HG03558 (cell line): ENCODE measurements around the gene DCPS.
A peak's percentile ranks its signal among the peaks of the same experiment; 100 is the strongest.
"Not testable (repeated sequence)": the region's sequence is repeated elsewhere in the genome, so short reads cannot be mapped to it uniquely, and the experiment has no call there.

Source experiments
- ATAC-seq: cut with Tn5 transposase; IDR thresholded peaks from one replicate; pipeline ENCODE4 v1.9.1; 2021; ENCODE audit warnings: moderate number of reproducible peaks; ENCODE audit not compliant: unreplicated experiment; ENCODE audit errors: extremely low read depth

Gene DCPS

DNA sequence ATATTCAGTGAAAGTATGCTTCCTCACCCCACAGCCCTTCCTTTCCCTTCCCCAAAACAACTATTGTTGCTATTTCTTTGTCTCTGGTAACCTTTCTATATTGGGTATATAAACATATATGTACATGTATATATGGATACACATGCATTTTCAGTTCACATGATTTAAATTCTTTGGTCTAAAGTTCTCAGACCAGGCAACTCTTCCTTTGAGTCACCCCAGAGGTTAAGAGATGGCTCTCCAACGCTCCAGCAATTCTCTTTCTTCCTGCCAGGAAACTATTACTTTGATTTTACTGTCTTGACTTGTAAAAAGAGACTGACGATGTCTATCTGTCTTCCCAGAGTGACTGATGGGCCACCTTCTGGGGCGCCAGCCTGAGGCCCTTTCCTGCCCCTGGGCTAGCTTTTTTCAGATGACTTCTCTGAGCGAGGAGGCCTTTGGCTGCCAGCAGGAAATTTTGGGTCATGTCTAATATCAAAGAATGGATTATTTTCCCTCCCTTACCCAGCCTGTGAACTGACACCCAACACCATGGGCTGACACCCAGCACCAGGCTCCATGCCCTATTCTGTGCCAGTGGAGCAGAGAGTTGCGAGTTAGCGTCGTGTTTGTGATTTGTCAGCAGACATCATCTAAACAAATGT is 37.2 kb downstream of the DCPS start:
- ATAC-seq: no peak

DNA sequence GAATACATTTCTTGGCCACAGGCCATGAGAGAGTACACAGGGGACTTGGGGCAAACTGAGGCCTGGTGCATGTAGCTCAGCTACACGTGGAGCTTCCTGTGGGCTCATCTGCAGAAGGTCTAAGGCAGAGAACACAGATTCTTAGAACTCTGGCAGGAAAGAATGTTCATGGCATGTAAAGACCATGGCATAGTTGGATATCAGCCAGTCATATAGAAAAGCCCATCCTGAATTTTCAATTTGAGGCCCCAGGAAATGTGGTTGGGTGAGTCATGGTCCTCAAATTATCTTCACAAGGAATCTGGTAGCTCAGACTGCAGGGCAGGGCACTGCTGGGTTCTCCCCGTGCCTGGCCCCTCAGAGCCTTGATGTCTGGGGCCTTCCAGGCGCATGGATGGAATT is 37.9 kb downstream of the DCPS start:
- no peak for ATAC-seq

DNA sequence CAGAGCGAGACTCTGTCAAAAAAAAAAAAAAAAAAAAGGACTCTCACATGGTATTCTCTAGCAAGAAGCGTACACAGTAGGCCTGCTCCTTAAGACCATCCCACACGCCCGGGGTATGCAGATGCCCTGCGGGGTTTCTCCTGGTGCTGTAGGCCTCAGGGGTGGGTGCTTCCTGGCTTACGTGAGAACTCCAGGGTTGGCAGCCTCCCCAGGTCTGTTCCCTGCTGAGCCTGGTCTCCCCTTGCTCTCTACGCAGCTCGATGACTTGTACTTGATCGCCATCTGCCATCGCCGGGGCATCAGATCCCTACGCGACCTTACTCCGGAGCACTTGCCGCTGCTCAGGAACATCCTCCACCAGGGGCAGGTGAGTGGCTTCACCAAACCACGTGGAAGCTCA is 39.2 kb downstream of the DCPS start:
- no peak for ATAC-seq

DNA sequence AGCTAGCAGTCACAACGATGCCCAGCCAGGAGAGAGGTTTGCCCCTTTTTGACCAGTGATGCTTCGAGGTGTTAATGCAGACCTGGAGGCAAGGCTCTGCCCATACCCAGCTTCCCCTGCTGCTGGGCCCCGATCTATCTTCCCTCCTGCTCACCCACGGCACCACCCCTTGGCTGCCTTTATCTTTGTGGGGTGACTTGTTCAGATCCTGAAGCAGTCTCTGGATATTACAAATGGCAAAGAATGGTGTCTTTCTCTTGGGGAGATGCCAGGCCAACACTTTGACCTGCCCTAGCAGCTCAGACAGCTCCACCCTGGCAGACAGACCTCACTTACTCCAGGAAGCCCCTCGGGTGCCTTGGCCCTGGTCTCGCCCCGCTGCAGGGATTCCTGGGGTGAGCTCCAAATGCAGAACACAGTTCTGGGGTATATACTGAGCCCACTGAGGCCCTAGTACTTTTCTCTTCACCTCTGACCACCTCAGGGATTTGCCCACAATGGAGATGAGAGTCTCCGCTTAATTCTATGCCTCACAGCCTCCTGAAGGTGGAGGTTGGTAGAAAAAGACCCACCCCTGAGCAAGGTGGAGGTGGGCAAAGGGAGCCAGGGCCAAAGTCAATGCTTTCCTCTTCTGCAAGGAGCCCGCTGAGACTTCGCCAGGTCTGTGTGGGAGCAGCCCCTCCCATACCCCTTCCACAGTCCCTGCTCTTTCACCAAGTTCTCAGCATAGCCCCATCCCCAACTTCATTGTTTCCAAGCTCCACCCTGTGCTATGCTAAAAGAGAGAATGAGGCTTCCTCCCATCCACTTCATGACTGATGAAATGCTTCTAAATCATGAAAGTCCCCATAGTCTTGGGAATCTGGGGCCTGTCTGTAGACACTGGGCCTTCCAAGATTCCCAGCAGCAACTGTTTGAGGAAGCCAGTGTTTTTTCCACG is 40.6 kb downstream of the DCPS start:
- no peak for ATAC-seq

DNA sequence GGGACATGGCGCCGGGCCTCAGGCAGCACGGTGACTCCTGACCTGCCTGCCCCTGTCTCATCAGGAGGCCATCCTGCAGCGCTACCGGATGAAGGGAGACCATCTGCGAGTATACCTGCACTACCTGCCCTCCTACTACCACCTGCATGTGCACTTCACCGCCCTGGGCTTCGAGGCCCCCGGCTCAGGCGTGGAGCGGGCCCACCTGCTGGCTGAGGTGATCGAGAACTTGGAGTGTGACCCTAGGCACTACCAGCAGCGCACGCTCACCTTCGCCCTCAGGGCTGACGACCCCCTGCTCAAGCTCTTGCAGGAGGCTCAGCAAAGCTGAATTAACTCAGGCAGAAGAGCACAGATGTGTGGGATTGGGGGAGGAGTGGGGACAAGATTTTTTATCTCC is 41.4 kb downstream of the DCPS start:
- ATAC-seq: no peak

DNA sequence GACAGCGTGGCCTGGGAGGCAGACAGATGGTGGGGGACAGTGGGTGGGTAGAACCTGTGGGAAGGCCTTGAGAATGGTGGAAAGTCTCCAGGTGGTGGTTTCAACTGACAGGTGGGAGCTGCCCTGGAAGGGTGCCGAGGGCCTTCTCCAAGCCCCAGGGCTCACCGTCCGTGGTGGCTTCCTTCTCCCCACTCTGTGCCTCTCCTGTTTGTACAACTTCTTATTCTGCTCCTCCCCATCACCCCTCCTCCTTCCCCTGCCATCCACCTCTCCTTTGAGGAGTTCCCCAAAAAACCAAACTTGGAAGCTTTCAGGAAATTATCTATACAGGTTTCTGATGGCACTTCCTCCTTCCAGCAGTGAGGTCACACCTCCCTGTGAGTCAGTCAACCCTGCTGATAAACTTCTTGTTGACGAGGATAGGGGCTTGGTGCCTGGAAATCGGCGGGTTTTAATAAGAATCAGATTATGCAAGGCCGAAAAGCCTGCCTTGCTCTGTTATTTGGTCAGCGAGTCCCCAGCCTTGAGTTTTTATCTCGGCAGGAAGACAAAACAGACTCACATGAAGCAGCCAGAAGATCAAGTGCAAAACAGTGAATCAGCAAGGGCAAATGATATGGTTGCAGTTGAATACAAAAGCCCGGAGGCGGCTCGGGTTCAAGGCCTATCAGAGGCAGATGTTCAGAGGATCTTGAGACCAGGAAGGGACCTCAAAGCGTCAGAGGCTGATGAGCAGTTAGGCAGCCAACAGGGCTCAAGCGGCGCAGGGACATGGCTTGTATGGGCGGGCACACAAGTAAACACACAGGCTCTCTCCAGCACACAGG is 42.1 kb downstream of the DCPS start:
- ATAC-seq: no peak

DNA sequence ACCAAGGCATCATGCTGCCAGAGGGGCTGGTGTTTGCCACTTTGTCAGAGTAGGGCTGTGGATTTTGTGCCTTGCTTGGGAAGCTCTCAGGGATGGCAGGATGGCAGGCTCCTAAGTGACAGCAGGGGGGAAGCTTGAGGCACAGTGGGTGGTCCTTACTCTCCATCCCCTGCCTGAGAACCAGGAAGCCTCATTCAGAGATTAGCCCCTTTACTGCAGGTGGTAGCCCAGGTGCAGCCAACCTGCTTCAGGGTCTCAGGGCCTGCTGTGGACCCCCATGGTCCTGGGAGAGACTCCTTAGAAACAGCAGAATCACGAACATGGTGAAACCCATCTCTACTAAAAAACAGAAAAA is 42.7 kb downstream of the DCPS start:
- no peak for ATAC-seq

DNA sequence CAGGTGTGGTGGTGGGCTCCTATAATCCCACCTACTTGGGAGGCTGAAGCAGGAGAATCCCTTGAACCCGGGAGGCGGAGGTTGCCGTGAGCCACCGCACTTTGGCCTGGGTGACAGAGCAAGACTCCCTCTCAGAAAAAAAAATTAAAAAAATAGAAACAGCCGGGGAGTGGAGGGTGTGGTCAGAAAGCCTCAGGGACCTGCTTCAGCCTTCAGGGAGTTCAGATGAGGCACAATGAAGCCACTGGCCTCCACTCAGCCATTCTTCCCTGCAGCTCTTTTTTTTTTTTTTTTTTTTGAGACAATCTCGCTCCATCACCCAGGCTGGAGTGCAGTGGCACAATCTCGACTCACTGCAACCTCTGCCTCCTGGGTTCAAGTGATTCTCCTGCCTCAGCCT is 43.1 kb downstream of the DCPS start:
- ATAC-seq: not testable (repeated sequence)

DNA sequence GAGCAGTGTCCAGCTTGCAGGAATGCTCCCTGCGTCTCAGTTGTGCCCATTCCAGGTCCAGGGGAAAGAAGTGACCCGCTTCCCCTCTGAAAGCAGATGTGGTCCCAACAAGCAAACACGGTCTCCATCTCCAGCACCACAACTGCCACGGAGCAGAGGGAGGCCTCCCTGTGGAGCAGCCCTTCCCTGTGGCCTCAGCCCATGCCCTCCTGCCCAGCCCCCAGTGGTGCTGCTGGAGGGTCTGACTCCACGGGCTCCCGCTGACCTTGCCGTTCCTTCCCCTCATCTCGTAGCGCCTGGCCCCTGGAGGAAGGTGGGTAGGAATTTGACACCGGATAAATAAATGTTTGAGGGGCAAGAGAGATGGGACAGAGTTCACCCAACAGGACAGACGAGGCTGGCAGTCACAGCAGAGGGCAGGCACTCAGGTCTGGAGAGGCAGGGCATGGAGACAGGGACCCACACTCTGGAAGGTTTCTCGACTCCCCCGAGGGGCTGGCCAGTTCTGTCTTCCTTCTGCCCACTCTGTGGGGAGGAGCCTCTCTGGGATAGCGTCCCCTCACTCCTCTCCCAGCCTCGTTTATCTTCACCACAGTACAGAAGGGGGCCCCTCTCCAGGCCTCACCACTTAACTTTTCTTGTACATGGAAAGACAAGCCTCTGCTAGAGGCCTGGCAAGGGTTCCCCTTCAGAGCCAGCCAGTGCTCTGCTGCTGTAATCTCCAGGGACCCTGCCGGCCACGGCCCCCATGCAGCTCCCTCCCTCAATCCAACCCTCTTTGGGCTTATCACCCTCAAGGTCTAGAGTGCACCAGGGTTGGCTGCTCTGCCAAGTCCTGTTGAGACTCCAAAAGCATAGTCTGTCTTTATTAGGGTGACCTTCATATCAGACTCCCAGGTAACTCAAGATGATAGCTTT is 44.1 kb downstream of the DCPS start:
- no peak for ATAC-seq

DNA sequence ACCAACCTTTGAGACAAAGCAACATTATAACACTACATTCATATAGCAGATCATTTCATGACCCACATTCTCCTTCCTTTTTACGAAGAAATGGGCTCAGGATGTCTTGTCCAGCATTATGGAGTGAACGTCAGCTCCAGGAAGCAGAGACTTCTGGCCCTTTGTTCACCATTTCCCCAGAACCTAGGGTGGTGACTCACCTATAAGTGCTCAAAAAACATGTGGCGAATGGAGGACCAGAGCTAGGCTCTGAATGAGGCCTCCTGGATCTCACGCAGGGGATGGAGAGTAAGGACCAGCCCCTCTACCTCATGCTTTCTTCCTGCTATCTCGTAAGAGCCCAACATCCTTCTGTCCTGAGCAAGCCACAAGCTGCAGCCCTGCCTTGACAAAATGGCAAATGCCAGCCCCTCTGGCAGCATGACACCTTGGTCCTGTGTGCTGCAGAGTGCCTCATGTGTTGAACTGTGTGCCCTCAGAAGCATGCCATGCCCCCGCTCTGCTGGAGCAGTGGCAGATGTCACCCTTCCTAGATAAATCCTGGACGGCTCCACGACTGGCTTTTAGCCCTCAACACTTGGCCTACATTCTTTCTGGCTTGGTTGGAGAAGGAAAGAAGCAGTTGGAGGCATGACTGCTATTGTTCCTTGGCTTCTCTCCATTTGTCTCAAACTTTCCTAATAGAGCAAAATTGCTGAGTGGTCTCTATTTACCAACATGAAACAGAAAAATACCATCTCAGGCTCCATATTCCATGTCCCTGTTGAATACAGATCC is 45.1 kb downstream of the DCPS start:
- ATAC-seq: no peak

DNA sequence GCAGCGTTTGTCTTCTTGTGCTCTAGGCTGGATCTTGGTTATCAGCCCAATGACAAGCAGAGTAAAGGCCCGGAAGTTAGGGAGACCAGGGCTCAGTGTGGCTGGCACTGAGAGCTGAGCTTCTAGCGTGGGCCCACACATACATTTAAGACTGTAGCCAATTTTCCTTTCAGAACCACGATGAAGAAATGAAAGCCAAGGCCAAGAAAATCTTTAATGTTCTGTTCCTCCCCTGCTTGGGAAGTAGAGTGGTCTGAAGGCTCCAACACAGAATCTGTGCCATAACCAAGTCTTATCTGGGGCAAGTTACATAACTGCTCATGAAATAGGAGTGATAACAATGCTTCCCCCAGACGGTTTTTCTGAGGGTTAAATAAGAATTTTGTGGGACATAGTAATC is 47.0 kb downstream of the DCPS start:
- ATAC-seq: no peak

DNA sequence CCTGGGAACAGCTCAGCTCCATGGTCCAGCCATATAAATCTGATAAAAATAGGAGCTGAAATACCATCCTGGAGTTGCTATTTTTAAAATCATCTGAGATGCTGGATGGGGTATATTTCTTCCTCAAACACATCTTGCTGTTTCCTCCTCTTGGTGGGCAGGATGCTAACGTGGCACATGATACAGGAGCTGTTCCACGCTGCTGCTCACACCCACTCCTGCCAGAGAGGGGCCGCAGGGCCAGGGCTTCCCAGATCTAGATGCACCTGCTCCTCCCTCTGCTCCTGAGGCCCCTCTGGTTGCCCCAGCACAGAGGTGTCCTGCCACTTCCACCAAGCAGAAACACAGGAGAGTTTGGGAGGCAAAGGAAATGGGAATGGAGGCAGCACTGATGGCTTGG is 48.3 kb downstream of the DCPS start:
- ATAC-seq: no peak

DNA sequence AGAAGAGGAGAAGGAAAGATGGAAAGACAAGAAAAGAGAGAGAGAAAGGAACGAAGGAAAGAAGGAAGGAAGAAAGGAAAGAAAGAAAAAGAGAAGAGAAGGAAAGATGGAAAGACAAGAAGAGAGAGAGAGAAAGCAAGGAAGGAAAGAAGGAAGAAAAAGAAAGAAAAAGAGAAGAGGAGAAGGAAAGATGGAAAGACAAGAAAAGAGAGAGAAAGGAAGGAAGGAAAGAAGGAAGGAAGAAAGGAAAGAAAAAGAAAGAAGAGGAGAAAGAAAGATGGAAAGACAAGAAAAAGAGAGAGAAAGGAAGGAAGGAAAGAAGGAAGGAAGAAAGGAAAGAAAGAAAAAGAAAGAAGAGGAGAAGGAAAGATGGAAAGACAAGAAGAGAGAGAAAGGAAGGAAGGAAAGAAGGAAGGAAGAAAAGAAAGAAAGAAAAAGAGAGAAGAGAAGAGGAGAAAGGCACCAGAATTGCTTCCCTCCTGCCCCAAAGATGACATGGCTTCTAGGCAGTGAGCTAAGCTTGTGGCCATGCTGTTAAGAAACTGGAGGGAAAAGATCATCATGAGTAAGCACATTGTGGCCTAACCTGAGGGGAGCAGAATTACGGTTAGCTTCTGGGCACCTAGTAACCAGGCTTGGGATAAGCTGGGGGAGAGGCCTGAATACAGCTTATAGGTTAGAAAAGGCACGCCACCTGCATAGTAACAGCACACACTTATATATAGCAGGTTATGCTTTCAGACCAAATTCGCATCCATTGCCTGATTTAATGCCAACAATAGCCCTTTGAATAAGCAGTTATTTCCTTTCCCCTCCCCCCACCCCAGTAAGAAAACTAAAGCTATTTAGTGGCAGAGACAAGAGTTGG is 49.3 kb downstream of the DCPS start:
- no peak for ATAC-seq

DNA sequence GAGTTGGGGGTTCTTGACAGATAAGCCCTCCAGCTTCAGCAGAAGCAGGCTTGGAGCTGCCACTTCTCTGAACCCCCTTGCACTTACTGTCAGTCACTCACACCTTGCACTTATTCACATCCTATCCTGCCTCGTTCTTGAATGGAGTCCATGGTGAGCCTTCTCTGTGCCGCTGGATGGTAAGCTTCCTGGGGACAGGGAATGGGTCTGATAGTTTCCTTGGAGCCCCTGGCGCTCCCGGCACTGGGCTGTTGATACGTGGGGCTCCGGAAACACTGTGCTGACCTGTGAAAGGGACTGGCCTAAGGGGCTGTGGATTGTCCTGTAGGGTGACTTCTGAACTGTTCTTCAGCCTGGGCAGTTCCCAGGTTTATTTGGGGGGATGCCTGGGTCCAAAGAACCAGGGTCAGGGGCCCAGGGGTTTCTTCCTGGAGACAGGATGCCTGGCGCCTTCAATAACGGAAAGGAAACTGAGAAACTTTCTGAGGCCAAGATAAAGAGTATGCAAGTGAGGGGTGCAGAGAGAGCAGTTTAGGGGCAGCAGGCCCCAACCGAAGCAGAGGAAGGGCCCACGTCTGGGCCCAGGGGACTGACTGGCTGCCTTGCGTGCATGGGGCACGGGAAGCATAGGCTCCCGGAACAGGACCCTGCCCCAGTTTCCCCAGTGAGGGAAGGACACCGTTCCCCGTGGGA is 50.9 kb downstream of the DCPS start:
- ATAC-seq: peak; percentile 11

DNA sequence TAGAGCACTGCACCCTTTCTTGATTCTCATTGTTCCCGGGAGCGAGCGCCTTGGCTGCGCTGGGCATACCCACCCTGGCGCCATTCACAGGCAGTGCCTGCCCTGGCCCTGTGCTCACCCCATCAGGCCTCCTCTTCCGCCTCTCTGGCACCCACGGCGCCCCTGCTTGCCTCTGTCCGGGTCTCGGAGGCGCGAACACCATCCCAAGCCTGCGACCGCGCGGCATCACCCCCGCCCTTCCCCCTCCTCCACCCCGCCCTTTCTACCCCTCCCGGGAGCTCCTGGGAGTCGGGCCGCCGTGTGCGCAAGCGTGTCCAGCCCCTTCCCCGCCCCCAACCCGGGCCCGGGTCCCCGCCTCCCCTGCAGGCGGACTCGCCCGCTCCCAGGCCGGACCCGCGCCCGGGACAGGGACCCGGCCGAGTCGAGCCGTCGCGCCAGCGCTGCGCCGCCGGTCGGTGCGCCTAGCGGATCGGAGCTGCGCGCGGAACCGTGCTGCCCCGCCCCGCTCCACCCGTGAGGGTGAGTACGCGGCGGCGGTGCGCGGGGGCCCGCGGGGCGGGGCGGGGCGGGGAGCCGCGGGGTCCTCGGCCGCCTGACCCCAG is 51.6 kb downstream of the DCPS start, which contains the start of gene ST3GAL4:
TSS of gene ST3GAL4 (plus strand) at position 363 of the 602 bp plus-strand sequence. CDS start 50,470 bp downstream, outside the sequence.
- peak; percentile 33 for ATAC-seq

DNA sequence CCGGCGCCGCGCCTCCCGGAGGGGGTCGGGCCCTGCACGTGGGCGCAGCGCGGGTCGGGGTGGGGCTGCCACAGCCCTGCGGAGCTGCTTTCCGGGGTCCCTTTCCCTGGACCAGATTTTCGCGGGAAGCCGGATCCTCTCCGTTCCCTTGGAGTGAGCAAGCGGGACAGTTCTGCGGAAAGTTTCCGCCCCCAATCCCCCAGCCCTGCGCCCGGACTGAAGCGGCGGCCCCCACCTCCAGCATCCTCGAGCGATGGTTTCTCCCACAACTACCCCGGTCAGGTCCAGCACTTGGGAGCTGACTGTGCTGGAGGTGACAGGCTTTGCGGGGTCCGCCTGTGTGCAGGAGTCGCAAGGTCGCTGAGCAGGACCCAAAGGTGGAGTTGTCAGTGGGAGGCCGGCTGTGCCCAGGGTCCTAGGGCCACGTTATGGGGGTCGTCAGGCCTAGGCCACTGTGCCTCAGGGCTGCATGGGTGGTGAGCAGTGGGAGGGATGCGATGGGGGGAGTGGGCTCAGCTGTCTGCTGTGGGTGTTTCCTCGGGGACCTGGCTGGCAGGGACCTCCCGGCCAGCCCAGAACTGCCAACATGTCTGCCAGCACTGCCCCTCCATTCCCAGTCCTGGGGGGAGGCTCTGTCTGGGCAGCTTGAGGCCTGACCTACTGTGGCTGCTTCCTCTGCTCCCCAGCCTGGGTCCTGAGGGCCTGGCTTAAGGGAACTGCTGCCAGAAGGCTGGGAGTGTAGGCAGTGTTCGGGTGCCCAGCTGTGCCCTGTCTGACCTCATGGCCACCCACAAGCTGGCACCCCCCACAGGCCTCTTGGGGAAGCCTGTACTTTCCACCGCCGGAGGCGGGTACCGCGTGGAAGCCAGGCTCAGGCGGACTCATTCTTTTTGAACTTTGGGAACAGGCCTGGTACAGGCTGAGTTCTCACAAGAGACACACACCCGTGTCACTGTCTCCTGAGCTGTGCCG is 52.4 kb downstream of the DCPS start:
- no peak for ATAC-seq
